ENCODE results near the gene ZNF554.

Gene ZNF554

DNA sequence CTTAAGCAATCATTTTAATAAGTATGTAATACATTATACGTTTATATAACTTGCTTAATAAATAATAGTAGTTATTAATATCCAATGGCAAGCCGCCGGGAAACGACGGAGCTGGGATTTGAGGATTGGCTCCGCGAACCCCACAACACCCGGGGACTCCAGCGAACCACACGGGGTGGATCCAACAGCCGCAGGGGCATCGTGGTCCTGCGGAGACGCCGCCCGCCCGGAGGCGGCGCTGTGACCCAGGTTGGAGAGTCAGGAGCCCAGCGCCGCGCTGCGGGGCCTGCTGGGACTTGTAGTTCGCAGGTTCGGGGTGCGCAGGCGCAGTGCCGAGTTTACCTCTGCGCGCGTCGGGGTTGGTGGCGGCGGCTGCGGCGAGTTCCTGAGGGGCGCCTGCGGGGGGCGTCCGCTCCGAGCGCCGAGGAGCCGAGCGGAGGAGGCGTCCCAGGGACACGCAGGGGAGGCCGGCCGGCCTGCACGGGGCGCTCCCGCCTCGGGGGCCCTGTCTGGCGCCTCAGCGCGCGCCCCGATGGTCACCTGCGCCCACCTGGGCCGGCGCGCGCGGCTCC, at the start of gene ZNF554:
TSS of gene ZNF554 (plus strand) at position 329 of the 572 bp plus-strand sequence. CDS start at position 533, 204 bp downstream.
- in situ Hi-C loops (cut with MboI; ENCODE audit: low sequenced_read_pairs), result no loop called here

DNA sequence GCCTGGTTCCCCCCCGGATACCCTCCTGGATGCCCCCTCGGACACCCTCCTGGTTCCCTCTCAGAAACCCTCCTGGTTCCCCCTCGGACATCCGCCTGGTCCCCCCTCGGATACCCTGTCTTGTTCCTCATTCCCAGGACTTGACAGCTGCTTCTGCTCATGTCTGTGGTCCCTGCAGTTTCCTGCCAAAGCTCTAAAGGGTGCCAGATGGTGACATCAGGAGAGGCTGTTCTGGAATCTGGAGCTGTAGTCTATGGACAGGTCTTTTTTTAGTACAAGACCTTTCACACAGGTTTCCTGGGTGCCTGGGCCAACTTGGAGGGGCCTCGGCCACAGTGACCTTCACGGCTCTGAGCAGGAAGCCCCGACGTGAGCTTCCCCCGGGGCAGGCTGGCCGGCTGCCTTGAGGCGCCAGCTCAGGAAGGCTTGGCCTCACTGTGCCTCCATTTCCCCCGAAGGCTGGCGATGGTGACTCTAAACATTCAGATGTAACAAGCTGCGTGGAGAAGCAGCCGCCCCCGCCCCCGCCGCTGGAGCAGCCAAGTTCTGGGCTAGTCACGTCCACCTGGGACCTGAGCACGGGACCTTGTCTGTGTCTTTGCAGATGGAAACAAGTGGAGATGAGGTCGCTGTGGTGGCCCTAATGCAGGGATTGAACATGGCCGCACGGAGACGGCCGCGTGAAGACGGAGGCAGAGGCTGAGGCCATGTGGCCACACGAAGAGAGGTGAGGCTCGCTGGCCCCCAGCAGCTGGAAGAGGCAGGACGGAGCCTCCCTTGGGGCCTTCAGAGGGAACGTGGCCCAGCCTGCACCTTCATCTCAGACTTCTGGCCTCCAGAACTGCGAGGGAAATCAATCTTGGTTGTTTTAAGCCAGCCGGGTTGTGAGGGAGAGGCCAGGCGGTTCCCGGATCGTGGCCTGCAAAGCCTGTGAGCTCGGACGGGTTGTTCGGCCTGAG, 49.3 kb upstream of the ZNF554 start:
- in situ Hi-C loops (cut with MboI; ENCODE audit: low sequenced_read_pairs), result no loop called here

DNA sequence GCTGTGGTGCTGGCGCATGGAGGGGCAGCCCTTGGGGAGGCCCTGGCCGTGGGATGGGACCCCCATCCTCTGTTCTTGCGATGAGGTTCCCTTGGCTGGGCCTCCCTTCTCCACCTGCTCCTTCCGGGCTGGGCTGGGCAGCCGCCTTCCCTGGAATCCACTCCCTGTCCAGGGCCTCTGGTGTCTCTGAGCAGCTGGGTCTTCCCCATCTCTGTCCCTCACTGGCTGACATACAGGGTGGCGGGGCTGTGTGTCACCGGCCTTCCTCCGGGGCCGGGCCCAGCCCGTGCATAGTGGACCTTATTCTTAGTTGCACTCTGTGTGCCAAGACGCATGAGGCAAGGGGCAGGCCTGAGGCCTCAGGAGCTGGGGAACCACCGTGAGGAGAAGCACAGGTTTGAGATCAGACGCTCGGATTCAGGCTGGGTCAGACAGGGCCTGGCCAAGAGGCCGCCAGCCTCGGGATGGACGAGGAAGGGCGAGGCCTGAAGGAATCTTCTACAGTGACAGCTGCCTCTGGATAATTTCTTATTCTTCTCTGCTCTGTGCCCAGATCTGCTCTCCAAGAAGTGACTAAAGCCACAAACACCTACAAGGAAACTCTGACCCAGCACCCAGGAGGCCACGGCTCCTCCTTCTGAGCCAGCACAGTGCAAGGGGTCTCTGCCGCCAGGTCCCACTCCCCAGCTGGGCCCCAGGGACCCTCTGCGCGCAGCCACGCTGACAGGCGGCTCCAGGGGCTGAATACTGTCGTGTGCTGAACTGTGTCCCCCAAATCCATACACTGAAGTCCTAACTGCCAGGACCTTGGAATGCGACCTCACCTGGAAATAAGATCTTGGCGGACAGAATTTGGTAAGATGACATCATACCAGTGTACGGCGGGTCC, 47.6 kb upstream of the ZNF554 start:
- in situ Hi-C loops (cut with MboI; ENCODE audit: low sequenced_read_pairs), result no loop called here

DNA sequence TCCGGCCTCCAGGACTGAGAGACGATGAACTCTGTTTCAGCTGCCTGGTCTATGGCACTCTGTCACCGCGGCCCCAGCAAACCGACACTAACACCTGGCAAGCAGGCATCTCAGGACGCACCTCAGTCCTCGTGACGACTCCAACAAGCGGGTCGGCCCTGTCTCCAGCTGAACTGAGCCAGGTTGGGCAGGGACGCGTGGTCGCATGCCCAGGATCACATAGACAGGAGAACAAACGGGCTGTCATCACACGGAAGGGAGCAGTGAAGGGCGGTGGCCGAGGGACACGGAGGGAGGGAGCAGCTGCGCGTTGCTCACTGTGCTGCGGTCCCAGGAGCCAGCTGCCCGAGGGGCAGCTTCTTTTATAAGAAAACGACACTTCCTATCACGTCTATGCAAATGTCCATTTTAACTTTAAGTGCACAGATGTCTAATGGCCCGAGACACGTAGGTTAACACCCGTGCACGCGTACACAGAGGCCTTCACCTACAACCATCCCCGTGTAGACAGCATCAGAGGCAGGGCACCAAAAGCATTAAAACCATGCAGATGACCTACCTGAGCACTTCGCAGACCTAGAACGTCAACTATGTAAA, 45.5 kb upstream of the ZNF554 start:
- in situ Hi-C loops (cut with MboI; ENCODE audit: low sequenced_read_pairs), result no loop called here

DNA sequence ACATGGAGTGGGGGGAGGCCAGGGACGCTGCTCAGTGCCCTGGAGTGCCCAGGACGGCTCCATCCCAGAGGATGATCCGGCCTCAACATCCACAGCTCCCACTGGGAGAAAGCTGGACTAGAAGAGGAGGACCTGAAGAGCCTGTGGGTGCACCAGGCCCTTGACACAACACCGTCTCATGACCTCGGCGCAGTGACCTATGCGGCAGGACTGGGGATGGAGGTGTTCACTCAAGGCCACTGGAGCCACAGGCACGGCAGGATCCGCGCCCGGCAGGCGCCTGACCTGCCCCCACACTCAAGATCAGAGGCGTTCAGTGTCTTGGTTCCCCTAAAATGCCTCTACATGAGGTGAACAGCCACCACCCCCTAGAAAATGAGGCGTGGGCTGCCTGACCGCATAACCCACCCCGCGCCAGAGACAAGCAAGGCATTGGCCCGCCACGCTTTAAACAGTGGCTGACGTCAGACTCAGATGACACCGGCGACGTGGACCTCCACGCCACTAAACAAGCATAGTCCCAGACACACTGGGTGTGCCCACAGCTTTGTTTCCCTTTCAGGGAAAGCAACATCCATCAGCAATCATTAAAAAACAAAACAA, 44.6 kb upstream of the ZNF554 start:
- in situ Hi-C loops (cut with MboI; ENCODE audit: low sequenced_read_pairs), result no loop called here

DNA sequence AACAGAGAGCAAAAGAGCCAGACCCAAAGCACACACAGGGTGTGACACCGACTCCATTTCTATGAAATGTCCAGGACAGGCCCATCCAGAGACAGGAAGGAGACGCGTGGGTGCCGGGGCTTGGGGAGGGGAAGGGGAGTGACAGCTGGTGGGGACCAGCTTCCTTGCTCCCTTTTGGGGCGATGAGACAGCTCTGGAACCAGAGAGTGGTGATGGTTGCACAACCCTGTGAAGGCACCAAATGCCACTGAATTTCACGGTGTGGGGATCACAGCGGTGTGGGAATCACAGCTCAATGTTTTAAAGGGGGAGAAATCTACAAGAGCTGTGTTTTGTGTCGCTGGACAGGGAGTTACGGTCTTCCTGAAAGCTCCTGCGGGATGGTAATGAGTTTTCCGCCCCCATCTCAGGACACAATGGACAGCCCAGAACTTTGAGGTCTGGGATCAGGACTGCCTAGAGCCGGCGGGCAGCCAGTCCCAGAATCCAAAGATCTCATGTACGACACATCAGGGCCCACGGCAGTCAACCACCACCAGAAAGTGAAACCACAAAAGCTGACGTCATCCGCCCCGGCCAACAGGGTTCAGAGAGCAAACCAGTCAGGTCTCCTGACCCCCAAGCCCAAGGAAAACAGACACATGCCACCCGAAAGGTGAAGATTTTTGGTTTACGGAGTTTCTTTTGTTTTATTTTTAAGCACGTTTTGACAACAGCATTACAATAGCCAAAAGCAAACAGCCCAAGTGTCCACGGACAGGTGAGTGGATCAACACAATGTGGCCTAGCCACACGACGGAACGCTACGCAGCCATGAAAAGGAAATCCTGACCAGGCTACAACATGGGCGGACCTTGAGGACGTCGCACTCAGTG, 43.9 kb upstream of the ZNF554 start:
- in situ Hi-C loops (cut with MboI; ENCODE audit: low sequenced_read_pairs), result no loop called here

DNA sequence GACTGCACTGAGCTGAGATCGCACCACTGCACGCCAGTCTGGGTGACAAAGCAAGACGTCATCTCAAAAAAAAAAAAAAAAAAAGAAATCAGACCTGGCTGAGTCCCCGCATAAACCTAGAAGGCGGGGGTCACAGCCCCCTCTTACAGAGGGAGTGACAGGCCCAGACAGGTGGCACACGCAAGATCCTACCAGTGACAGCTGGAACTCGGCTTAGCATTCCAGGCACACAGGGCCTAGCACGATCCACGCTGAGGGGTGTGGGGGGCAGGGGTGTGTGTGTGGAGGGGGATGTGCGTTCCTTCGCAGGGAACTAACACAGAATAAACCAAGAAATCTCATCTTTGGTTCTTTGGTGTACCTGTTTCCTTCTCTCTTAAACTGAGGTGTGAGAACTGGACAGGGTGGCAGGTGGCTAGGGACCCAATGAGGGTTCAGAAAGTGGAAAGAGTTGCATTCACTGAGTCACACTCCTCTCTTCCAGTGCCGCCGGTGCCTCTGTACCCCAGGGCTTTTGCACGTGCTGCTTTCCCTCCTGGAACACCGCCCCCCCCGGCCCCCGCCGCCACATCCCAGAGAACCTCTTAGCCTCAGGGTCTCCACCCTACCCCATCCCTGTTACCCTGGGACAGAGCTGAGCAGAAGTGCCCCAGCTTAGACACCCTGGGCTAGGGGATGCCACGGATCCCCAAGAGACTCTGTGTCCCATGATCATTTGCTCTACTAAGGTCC, 41.5 kb upstream of the ZNF554 start:
- in situ Hi-C loops (cut with MboI; ENCODE audit: low sequenced_read_pairs), result no loop called here

DNA sequence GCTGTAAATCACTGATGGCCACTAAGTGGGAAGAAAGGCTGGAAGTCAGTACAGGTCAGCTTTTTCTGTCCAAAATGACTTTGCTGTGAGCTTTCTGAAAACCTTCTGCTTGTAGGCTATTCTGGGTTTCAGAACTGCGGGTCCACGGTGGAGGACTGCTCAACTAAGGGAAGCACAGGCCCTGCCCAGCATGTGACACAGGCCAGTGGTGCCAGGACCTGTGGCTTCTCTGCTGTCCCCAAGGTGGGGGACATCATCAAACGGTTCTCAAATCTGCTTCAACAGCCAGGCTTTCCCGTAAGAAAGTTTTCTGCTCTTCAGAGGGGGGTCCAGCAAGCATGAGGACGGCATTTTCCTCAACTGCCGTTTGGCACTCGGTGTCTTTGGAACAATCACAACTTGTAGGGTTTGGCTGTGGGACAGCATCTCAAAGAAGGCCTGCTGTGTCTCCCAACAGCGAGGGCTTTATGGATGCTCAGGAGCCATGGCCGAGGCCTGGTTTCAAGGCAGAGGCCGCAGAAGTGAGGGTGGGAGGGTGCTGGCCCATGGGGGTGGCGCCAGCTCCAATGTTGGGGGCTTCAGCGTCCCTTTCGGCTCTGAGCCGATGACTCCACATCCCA, 40.4 kb upstream of the ZNF554 start:
- in situ Hi-C loops (cut with MboI; ENCODE audit: low sequenced_read_pairs), result no loop called here

DNA sequence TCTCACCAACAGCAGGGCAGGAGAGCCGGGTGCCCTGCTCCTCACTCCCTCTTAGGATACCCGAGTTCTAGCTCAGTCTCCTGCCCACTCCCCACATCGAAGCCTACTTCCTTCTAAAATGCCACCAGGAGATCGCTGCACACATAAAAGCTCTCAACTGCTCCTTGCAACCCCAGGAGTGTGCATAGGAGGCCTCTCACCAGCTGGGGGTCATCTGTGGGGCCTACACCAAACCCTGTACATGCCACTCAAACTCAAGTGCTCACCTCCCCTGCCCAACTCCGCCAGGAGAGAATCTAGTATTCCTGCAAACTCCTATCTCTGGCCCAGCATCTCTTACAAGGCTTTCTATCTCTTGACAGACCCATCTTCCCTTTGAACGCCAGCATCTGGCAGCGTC, 39.4 kb upstream of the ZNF554 start:
- in situ Hi-C loops (cut with MboI; ENCODE audit: low sequenced_read_pairs), result no loop called here

DNA sequence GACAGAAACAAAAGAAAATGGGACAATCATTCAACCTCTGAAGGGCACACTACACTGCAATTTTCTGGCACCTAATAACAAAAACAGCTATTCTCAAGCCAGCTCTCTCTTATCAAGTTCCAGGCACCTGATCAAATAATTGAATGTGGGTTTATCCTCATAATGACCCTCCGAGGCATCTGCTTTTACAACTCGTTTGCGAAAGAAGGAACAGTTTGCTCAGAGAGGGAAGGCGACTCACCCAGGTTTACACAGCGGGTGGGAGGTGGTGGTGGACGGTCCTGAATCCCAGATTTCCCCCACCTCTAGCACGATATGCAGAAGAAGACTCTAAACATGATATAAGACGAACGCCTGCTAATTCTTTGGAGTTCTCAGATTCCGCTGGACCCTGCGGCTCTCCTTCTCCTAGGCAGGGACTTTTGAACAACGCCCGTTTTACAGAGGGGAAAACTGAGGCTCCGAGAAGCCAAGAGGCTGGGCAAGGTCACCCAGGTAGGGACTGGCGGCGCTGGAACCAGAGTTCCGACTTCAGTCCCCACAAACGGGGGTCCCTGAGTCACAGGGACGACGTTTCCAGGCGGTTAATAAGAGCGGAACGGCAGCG, 37.2 kb upstream of the ZNF554 start:
- in situ Hi-C loops (cut with MboI; ENCODE audit: low sequenced_read_pairs), result no loop called here

DNA sequence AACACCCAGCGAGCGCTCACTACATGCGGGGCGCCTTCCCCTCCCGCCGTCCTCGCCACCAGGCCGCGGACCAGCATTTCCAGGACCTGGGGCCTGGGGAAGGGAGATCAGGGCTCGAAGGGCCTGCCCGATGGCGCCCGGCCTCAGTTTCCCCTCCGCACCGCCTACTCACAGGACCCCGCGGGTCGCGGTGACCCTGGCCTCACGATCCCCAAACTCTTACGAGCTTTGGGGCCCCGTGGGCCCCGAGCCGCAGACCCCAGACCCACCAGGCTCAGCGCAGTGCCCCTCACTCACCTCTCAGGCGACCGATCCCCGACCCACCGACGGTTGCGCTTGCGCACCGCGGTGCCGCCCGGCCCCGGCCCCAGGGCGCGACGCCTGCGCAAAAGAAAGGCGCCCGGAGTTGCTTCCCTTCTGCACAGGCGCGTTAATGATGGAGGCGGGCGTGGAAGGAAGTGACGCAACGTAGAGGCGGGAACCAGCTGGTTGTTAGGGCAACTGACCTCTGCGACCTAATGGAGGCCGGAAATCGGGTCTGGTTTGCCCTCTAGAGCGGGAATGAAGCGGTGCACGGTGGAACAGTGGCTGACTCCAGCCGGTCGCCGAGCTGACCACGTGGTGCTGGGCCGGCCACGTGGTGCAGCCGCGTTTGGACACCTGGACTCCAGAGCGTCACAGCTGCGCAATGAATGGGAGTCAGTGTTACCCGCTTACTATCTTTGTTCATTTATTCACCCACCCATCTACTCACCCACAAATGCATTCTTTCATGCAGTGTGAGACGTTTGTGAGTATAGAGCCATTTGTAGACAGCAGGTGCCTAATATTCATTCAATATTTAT, 36.5 kb upstream of the ZNF554 start, which contains the start of gene SGTA:
TSS of gene SGTA (minus strand) at position 338 of the 845 bp plus-strand sequence. CDS start 14,205 bp downstream, outside the sequence.
- in situ Hi-C loops (cut with MboI; ENCODE audit: low sequenced_read_pairs), result no loop called here

DNA sequence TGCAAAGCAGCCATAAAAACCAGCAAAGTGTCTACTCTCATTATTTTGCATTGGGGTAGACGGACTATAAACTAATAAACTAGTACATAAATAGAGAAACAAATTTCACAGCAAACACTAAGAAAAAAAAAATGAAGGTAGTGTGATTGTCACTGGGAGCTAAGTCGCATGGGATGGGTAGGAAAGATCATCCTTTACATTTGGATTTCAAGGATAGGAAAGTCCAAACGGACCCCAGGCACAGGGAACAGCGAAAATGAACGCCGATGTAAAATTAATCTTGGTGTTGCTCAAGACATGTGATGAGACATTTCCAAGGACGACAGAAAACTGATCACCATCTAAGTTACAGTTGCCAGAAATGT, 35.9 kb upstream of the ZNF554 start:
- in situ Hi-C loops (cut with MboI; ENCODE audit: low sequenced_read_pairs), result no loop called here

DNA sequence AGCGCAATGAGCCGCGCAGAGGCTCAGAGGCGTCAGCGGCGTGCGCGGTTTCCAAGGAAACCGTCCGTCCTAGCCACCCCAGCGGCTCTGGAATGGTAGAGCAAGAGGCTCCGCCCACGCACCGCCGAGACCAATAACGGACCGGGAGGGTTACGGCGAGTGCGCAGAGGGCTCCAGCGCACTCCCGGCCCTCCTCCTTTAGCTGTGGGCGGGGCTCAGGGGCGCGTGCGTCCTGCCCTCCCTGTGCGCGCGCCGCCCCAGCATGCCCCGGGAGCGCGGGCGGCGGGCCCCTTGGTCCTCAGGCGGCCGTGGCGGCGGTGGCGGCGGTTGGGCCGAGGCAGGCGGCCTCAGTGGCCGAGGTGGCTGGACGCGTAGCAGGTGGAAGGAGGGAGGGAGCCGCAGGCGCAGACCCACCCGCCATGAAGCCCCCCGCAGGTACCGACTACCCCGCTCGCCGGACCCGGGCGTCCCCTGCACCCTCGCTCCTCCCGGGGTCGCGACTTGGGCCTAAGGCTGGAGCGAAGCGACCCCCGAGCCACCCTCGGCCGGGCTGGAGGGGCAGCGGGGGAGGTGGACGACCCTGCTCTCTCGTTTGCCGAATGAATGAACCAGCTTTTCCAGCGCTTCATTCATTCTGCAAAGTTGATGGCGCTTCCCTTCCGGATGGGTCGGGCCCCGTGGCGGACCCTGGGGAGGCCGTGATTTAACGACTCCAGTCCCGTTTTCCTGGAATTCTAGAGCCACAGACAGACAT, 34.2 kb upstream of the ZNF554 start, which contains the start of gene THOP1:
TSS of gene THOP1 (plus strand) at position 260 of the 754 bp plus-strand sequence. CDS start at position 420, 160 bp downstream.
- in situ Hi-C loops (cut with MboI; ENCODE audit: low sequenced_read_pairs), result no loop called here

DNA sequence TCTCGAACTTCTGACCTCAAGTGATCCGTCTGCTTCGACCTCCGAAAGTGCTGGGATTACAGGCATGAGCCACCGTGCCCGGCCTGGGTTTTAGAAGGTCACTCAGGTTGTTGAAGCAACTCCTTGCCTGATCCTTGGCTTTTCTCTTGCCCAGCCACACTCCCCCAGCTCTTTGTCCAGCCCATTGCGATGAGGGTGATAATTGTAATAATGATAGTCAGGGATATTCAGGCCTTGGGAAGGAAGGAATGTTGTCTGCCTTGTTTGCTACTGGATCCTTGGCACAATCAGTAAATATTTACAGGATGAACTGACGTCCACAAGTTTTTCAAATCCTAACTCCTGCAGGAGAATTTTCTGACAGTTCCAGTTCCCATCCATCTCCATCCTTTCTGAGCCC, 32.6 kb upstream of the ZNF554 start:
- in situ Hi-C loops (cut with MboI; ENCODE audit: low sequenced_read_pairs), result no loop called here

DNA sequence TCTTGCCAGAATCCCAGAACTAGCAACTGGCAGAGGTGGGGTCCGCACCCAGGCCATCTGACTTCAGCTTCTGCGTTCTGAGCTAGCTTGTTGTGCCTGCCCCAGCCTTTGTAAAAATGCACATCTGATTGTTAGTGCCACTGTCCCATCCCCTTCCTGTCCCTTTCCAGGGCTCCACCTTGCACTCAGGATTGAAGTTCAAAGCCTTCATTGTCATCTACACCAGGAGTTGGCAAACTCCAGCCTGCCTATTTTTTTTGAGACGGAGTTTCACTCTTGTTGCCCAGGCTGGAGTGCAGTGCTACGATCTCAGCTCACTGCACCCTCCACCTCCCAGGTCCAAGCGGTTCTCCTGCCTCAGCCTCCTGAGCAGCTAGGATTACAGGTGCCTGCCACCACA, 31.4 kb upstream of the ZNF554 start:
- in situ Hi-C loops (cut with MboI; ENCODE audit: low sequenced_read_pairs), result no loop called here

DNA sequence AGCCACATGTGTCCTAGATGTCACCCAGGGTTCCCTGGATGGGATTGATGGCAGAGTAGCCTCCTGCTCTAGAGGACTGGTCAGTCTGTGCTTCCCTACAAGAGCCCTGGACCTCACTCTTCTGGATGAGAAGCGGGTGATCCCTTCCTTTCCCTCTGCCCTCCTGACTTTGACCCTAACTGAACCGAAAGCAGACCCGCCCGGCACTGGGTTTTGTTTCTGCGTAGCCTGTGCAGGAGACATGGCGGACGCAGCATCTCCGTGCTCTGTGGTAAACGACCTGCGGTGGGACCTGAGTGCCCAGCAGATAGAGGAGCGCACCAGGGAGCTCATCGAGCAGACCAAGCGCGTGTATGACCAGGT, 29.5 kb upstream of the ZNF554 start:
- in situ Hi-C loops (cut with MboI; ENCODE audit: low sequenced_read_pairs), result no loop called here

Measured in HL-60/S4 treated with phorbol 12-myristate 13-acetate at 8.2 ng/mL for 4 days and 3 days (cell line).